ENCODE measurements around the gene FXYD5.

DNA sequence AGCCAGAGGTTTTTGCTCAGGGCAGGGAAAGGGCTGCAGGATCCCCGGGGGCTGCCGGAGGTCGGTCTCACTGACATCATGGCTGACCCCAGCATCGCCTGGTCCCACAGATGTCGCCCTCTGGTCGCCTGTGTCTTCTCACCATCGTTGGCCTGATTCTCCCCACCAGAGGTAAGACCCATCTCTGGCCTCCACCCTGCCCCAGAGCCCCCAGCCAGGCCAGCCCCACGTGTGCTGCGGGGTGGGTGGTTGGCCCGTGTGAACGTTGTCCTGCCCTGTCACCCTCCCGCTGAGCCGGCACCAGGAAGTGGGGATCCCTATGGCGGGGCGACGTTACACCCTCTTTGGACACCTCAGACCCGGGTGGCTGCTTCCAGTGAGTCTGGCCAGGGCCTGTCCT is 906 bp downstream of the FXYD5 start:
- TF ChIP-seq ELF4 (IDR thresholded peaks at IDR 0.05), result no peak
- no peak for TF ChIP-seq BHLHE40 (IDR thresholded peaks at IDR 0.05; ENCODE audit: borderline replicate concordance)
- TF ChIP-seq TARDBP (IDR thresholded peaks at IDR 0.05), result no peak
- no peak for TF ChIP-seq SP1 (IDR thresholded peaks at IDR 0.05)
- TF ChIP-seq FOXM1 (IDR thresholded peaks at IDR 0.05; ENCODE audit: borderline replicate concordance), result no peak
- no peak for TF ChIP-seq SUZ12 (IDR thresholded peaks at IDR 0.05)
- no peak for TF ChIP-seq L3MBTL2 (conservative IDR thresholded peaks at IDR 0.05)
- no peak for TF ChIP-seq NFRKB (IDR thresholded peaks at IDR 0.05)
- no peak for TF ChIP-seq FOXK2 (IDR thresholded peaks at IDR 0.05)
- no peak for TF ChIP-seq ARNT (IDR thresholded peaks at IDR 0.05)
- no peak for TF ChIP-seq CTBP1 (IDR thresholded peaks at IDR 0.05; ENCODE audit: borderline replicate concordance)
- no peak for TF ChIP-seq FOXA1 (IDR thresholded peaks at IDR 0.05)

Data from HEK293T (cell line).